ENCODE results near the gene GRIK4. TPM values are rescaled to one million over a fixed set of nuclear protein-coding genes. Genes with fewer than 3 reads are reported as not detected.

GRIK4 gene
- total and polyA plus RNA-seq, 2 donors (not counting 1 experiment from before 2014, with no cell fraction given): 0.12 to 0.27 TPM

DNA sequence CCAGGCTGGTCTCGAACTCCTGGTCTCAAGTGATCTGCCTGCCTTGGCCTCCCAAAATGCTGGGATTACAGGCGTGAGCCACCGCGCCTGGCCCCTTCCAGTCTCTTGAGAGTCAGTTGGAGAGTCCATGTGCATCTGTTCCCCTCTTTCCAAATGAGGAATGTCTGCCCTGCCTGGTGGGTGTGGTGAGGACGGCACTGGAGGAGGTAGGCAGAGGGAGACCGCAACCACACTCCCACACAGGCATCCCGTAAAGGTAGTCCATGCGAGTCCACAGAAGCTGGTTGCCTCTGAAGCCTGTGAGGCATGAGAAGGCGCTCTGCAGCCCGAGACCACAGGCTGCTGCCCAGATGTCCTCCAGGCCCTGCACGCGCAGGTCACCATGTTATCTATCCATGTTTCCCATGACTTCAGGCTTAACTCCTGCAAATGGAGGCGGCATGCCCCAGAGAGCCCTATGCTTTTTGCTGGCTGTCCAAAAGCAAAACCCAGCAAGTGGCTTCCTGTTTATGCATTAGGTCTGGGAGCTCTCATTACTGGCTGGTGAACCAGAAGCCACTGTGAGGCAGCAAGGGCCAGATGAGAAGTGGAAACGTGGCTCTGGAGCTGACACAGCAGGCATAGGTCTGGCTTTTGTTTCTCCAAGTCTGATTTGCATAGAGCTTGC, 43.4 kb downstream of the GRIK4 start:
- no peak overlapping the region for H3K27ac Mint-ChIP-seq
- H3K27me3 ChIP-seq (replicated peaks in 1 of 4; ENCODE audit: control extremely low read depth in 1 of 4, control insufficient read depth in 3 of 4, insufficient read depth in 4 of 4, low read length in 3 of 4): peaks cover 0 to 2% (median 0%) of the 10 kb centered on the region in 4 experiments
- peaks cover 9% of the 10 kb centered on the region for H3K27me3 Mint-ChIP-seq
- DNase-seq (no peak), ATAC-seq (ENCODE audit: low read depth) (no peak)
- no peak overlapping the region for H3K4me2 ChIP-seq (replicated peaks; ENCODE audit: low read depth, low read length, poor library complexity, severe bottlenecking)
- CTCF ChIA-PET: no interaction called here
- TF ChIP-seq, protein P1, sequence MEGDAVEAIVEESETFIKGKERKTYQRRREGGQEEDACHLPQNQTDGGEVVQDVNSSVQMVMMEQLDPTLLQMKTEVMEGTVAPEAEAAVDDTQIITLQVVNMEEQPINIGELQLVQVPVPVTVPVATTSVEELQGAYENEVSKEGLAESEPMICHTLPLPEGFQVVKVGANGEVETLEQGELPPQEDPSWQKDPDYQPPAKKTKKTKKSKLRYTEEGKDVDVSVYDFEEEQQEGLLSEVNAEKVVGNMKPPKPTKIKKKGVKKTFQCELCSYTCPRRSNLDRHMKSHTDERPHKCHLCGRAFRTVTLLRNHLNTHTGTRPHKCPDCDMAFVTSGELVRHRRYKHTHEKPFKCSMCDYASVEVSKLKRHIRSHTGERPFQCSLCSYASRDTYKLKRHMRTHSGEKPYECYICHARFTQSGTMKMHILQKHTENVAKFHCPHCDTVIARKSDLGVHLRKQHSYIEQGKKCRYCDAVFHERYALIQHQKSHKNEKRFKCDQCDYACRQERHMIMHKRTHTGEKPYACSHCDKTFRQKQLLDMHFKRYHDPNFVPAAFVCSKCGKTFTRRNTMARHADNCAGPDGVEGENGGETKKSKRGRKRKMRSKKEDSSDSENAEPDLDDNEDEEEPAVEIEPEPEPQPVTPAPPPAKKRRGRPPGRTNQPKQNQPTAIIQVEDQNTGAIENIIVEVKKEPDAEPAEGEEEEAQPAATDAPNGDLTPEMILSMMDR (IDR thresholded peaks at IDR 0.05): no peak
- 86% methylated on average over 13 of the region's 14 CpGs for WGBS (ENCODE audit: insufficient coverage)
- H2AFZ ChIP-seq (ENCODE audit: insufficient read depth, low read depth, low read length, poor library complexity, severe bottlenecking): no peak overlapping the region
- H3K36me3 ChIP-seq (replicated peaks in 1 of 2; ENCODE audit: control extremely low read depth in 1 of 2, control insufficient read depth in 1 of 2, extremely low read depth in 1 of 2, insufficient read depth in 2 of 2, low read length in 1 of 2): no peaks in the 10 kb centered on the region
- peaks cover 4 to 6% of the 10 kb centered on the region in 2 donors for H3K4me1 ChIP-seq (ENCODE audit: control insufficient read depth in 2 of 2, insufficient read depth in 2 of 2, low read length in 2 of 2)
- intact Hi-C loops (cut with micrococcal nuclease): no loop called here
- H4K20me1 ChIP-seq (ENCODE audit: control insufficient read depth, insufficient read depth, low read length, poor library complexity, severe bottlenecking): no peaks in the 10 kb centered on the region
- H3K9me3 ChIP-seq (ENCODE audit: control extremely low read depth in 1 of 3, control insufficient read depth in 2 of 3, insufficient read depth in 1 of 3, low read length in 2 of 3): no peaks in the 10 kb centered on the region
- H3K9ac ChIP-seq (ENCODE audit: low read length): no peak overlapping the region
- no peaks in the 10 kb centered on the region for H3K9me3 Mint-ChIP-seq (ENCODE audit: insufficient read depth)
- no peak overlapping the region for H3K27ac ChIP-seq (ENCODE audit: low read length in 2 of 2)
- peaks cover 14% of the 10 kb centered on the region for H3K4me1 Mint-ChIP-seq
- no peak overlapping the region for H3K4me3 Mint-ChIP-seq
- POLR2A ChIA-PET: no interaction called here
- no peaks in the 10 kb centered on the region for H3K79me2 ChIP-seq (ENCODE audit: control insufficient read depth, insufficient read depth, low read length)
- no peak overlapping the region for H3K4me3 ChIP-seq (ENCODE audit: control extremely low read depth in 1 of 5, extremely low read depth in 1 of 5, insufficient read depth in 1 of 5, low read depth in 2 of 5, low read length in 4 of 5)

DNA sequence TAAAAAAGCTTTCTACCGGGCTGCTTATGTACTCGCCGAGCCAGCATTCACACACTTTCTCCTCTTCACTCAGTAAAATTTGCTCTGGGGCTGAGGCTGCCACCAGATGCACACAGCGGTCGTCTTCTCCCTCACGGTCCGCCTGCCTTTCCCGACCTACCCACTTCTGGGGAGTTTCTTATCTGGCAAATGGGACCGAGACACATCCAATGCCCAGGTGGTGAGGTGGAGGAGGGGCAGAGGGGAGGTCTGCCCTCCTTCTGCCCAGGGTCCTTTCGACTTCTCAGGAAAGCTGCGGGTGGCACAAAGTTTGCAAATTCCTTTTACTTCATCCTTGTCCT, 43.9 kb downstream of the GRIK4 start:
- Histone ChIP-seq H3K36me3 (replicated peaks in 1 of 2; ENCODE audit: control extremely low read depth in 1 of 2, control insufficient read depth in 1 of 2, extremely low read depth in 1 of 2, insufficient read depth in 2 of 2, low read length in 1 of 2) (no peaks in the 10 kb centered on the region), H4K20me1 (ENCODE audit: control insufficient read depth, insufficient read depth, low read length, poor library complexity, severe bottlenecking) (no peaks in the 10 kb centered on the region), H3K4me2 (replicated peaks; ENCODE audit: low read depth, low read length, poor library complexity, severe bottlenecking) (no peak overlapping the region), H2AFZ (ENCODE audit: insufficient read depth, low read depth, low read length, poor library complexity, severe bottlenecking) (no peak overlapping the region), H3K9me3 (ENCODE audit: control extremely low read depth in 1 of 3, control insufficient read depth in 2 of 3, insufficient read depth in 1 of 3, low read length in 2 of 3) (no peaks in the 10 kb centered on the region), H3K4me1 (ENCODE audit: control insufficient read depth in 2 of 2, insufficient read depth in 2 of 2, low read length in 2 of 2) (peaks cover 4 to 6% of the 10 kb centered on the region in 2 donors), H3K9ac (ENCODE audit: low read length) (no peak overlapping the region), H3K27ac (ENCODE audit: low read length in 2 of 2) (no peak overlapping the region), H3K79me2 (ENCODE audit: control insufficient read depth, insufficient read depth, low read length) (no peaks in the 10 kb centered on the region), H3K4me3 (ENCODE audit: control extremely low read depth in 1 of 5, extremely low read depth in 1 of 5, insufficient read depth in 1 of 5, low read depth in 2 of 5, low read length in 4 of 5) (no peak overlapping the region), H3K27me3 (replicated peaks in 1 of 4; ENCODE audit: control extremely low read depth in 1 of 4, control insufficient read depth in 3 of 4, insufficient read depth in 4 of 4, low read length in 3 of 4) (peaks cover 0 to 2% (median 0%) of the 10 kb centered on the region in 4 experiments)
- H3K27me3 Mint-ChIP-seq: peaks cover 7% of the 10 kb centered on the region
- TF ChIP-seq, protein P1 (IDR thresholded peaks at IDR 0.05): no peak
- TF ChIP-seq EZH2 (IDR thresholded peaks at IDR 0.05; ENCODE audit: borderline replicate concordance, insufficient read depth, low read depth, low read length, poor library complexity, severe bottlenecking): no peak
- peaks cover 14% of the 10 kb centered on the region for H3K4me1 Mint-ChIP-seq
- H3K9me3 Mint-ChIP-seq (ENCODE audit: insufficient read depth): no peaks in the 10 kb centered on the region
- CTCF ChIA-PET: no interaction called here
- H3K27ac Mint-ChIP-seq: no peak overlapping the region
- no peak overlapping the region for H3K4me3 Mint-ChIP-seq
- 45% methylated on average over 4 of the region's 11 CpGs for WGBS (ENCODE audit: insufficient coverage)
- POLR2A ChIA-PET: no interaction called here
- ATAC-seq (ENCODE audit: low read depth) (no peak), DNase-seq (no peak)
- intact Hi-C loops (cut with micrococcal nuclease): no loop called here
